Activated T-helper 1 cell treated with anti-CD3 and anti-CD28 coated beads, Interleukin-12 subunit alpha, Interleukin-12 subunit beta, Interleukin-2, Interleukin-4 antibody, amounts not matched to agents 30 ng/mL and 10 ng/mL and 1 ng/mL, durations not matched to agents 14 hours and 24 hours and 36 hours (primary cell): ENCODE data around the gene SERPINA9. TPM values are rescaled to one million over a fixed set of nuclear protein-coding genes. Genes with fewer than 3 reads are reported as not detected.
A peak's percentile ranks its signal among the peaks of the same experiment; 100 is the strongest.

Experiments
- DNase-seq: peaks from one replicate; pipeline ENCODE4 v3.0.0; 2021; ENCODE audit warnings: low spot score
- H3K27ac Mint-ChIP-seq: one replicate; pipeline ENCODE4 v1.8.0; 2021; ENCODE audit warnings: mild to moderate bottlenecking, mixed read lengths
- H3K27me3 Mint-ChIP-seq: one replicate; pipeline ENCODE4 v1.8.0; 2022; ENCODE audit warnings: mild to moderate bottlenecking, moderate library complexity, mixed read lengths; ENCODE audit not compliant: insufficient read depth
- H3K36me3 Mint-ChIP-seq: one replicate; pipeline ENCODE4 v1.8.0; 2021; ENCODE audit warnings: low read depth, mixed read lengths
- H3K4me1 Mint-ChIP-seq: one replicate; pipeline ENCODE4 v1.8.0; 2021; ENCODE audit warnings: low read depth, mixed read lengths
- H3K4me3 Mint-ChIP-seq: one replicate; pipeline ENCODE4 v1.8.0; 2021; ENCODE audit warnings: mild to moderate bottlenecking, moderate library complexity, mixed read lengths
- H3K9me3 Mint-ChIP-seq: one replicate; pipeline ENCODE4 v1.8.0; 2021; ENCODE audit warnings: mixed read lengths
- intact Hi-C: fragments of 100-400 bp; cut with micrococcal nuclease; formaldehyde crosslinking; loops from one replicate; pipeline ENCODE4 v1.15.1; 2024
- total RNA-seq: library from RNA; stranded (reverse); gene quantifications from 2 replicates; pipeline ENCODE4 v1.2.3, GENCODE V29; 2022

SERPINA9 gene
- total RNA-seq, 1 donor from 2014 or later: not detected

- Mint-ChIP-seq H3K27ac (no peak overlapping the region), H3K36me3 (no peaks in the 10 kb centered on the region), H3K9me3 (peaks cover 9% of the 10 kb centered on the region), H3K4me1 (no peaks in the 10 kb centered on the region), H3K4me3 (no peak overlapping the region), H3K27me3 (no peaks in the 10 kb centered on the region)
- no peak for DNase-seq
- intact Hi-C loops: no loop called here
Measured at GRCh38 chr14:94466706-94467370, 9.2 kb downstream of the SERPINA9 start.

GRCh38 chr14:94465042-94465441 is 11.0 kb downstream of the SERPINA9 start:
- intact Hi-C loops: no loop called here
- no peaks in the 10 kb centered on the region for H3K27me3 Mint-ChIP-seq

GRCh38 chr14:94464290-94464689 is 11.7 kb downstream of the SERPINA9 start:
- intact Hi-C loops: no loop called here
- Mint-ChIP-seq H3K27me3 (no peaks in the 10 kb centered on the region), H3K27ac (no peak overlapping the region), H3K36me3 (no peaks in the 10 kb centered on the region), H3K4me3 (no peak overlapping the region), H3K4me1 (no peaks in the 10 kb centered on the region), H3K9me3 (peaks cover 9% of the 10 kb centered on the region)
- DNase-seq: no peak

More at GRCh38 chr14:94465042-94465441, 11.0 kb downstream of the SERPINA9 start:
- no peak overlapping the region for H3K4me3 Mint-ChIP-seq
- no peak overlapping the region for H3K27ac Mint-ChIP-seq
- DNase-seq: no peak
- H3K4me1 Mint-ChIP-seq: no peaks in the 10 kb centered on the region
- peaks cover 9% of the 10 kb centered on the region for H3K9me3 Mint-ChIP-seq
- H3K36me3 Mint-ChIP-seq: no peaks in the 10 kb centered on the region

- H3K4me3 Mint-ChIP-seq: no peak overlapping the region
- intact Hi-C loops: no loop called here
- no peaks in the 10 kb centered on the region for H3K4me1 Mint-ChIP-seq
- H3K27ac Mint-ChIP-seq: no peak overlapping the region
- H3K9me3 Mint-ChIP-seq: peaks cover 9% of the 10 kb centered on the region
- no peaks in the 10 kb centered on the region for H3K36me3 Mint-ChIP-seq
- DNase-seq: no peak
- no peaks in the 10 kb centered on the region for H3K27me3 Mint-ChIP-seq
Measured at GRCh38 chr14:94462763-94463572, 13.0 kb downstream of the SERPINA9 start.

GRCh38 chr14:94462219-94462551 is 13.8 kb downstream of the SERPINA9 start:
- H3K9me3 Mint-ChIP-seq: peaks cover 9% of the 10 kb centered on the region
- H3K27ac Mint-ChIP-seq: no peak overlapping the region
- no peak overlapping the region for H3K4me3 Mint-ChIP-seq
- no peaks in the 10 kb centered on the region for H3K4me1 Mint-ChIP-seq
- peaks cover 4% of the 10 kb centered on the region for H3K27me3 Mint-ChIP-seq
- intact Hi-C loops: no loop called here
- H3K36me3 Mint-ChIP-seq: no peaks in the 10 kb centered on the region
- no peak for DNase-seq

GRCh38 chr14:94461526-94462218 is 14.3 kb downstream of the SERPINA9 start:
- Mint-ChIP-seq H3K4me3 (no peak overlapping the region), H3K27ac (no peak overlapping the region), H3K36me3 (no peaks in the 10 kb centered on the region), H3K4me1 (no peaks in the 10 kb centered on the region), H3K27me3 (peaks cover 7% of the 10 kb centered on the region), H3K9me3 (peaks cover 9% of the 10 kb centered on the region)
- no peak for DNase-seq
- intact Hi-C loops: no loop called here

GRCh38 chr14:94460631-94461416 is 15.2 kb downstream of the SERPINA9 start:
- H3K27ac Mint-ChIP-seq: peak overlapping the region; percentile 22
- H3K4me3 Mint-ChIP-seq: no peak overlapping the region
- no peak for DNase-seq
- H3K27me3 Mint-ChIP-seq: peaks cover 8% of the 10 kb centered on the region
- H3K9me3 Mint-ChIP-seq: peaks cover 9% of the 10 kb centered on the region
- no peaks in the 10 kb centered on the region for H3K4me1 Mint-ChIP-seq
- intact Hi-C loops: no loop called here
- H3K36me3 Mint-ChIP-seq: no peaks in the 10 kb centered on the region

- peaks cover 9% of the 10 kb centered on the region for H3K9me3 Mint-ChIP-seq
- intact Hi-C loops: no loop called here
- no peaks in the 10 kb centered on the region for H3K4me1 Mint-ChIP-seq
- no peak overlapping the region for H3K27ac Mint-ChIP-seq
- no peak overlapping the region for H3K4me3 Mint-ChIP-seq
- no peaks in the 10 kb centered on the region for H3K36me3 Mint-ChIP-seq
- H3K27me3 Mint-ChIP-seq: peaks cover 20% of the 10 kb centered on the region
- no peak for DNase-seq
Measured at GRCh38 chr14:94458558-94459205, 17.3 kb downstream of the SERPINA9 start.

- no peaks in the 10 kb centered on the region for H3K4me1 Mint-ChIP-seq
- peaks cover 4% of the 10 kb centered on the region for H3K9me3 Mint-ChIP-seq
- peaks cover 22% of the 10 kb centered on the region for H3K27me3 Mint-ChIP-seq
- intact Hi-C loops: no loop called here
- no peak overlapping the region for H3K27ac Mint-ChIP-seq
- DNase-seq: no peak
- no peak overlapping the region for H3K4me3 Mint-ChIP-seq
- H3K36me3 Mint-ChIP-seq: no peaks in the 10 kb centered on the region
Measured at GRCh38 chr14:94458096-94458495, 17.9 kb downstream of the SERPINA9 start.

- Mint-ChIP-seq H3K27ac (no peak overlapping the region), H3K9me3 (no peaks in the 10 kb centered on the region), H3K27me3 (peaks cover 24% of the 10 kb centered on the region), H3K36me3 (no peaks in the 10 kb centered on the region), H3K4me1 (no peaks in the 10 kb centered on the region), H3K4me3 (no peak overlapping the region)
- intact Hi-C loops: no loop called here
- DNase-seq: no peak
Measured at GRCh38 chr14:94455928-94456327, 20.1 kb downstream of the SERPINA9 start.

GRCh38 chr14:94451826-94452225 is 24.2 kb downstream of the SERPINA9 start:
- no peak for DNase-seq
- intact Hi-C loops: no loop called here

GRCh38 chr14:94451091-94451771 is 24.8 kb downstream of the SERPINA9 start:
- DNase-seq: no peak
- no peaks in the 10 kb centered on the region for H3K9me3 Mint-ChIP-seq
- H3K4me3 Mint-ChIP-seq: no peak overlapping the region
- H3K27ac Mint-ChIP-seq: no peak overlapping the region
- intact Hi-C loops: no loop called here
- H3K27me3 Mint-ChIP-seq: peaks cover 25% of the 10 kb centered on the region
- no peaks in the 10 kb centered on the region for H3K4me1 Mint-ChIP-seq
- no peaks in the 10 kb centered on the region for H3K36me3 Mint-ChIP-seq

More at GRCh38 chr14:94451826-94452225, 24.2 kb downstream of the SERPINA9 start:
- Mint-ChIP-seq H3K36me3 (no peaks in the 10 kb centered on the region), H3K27ac (no peak overlapping the region), H3K9me3 (no peaks in the 10 kb centered on the region), H3K4me1 (no peaks in the 10 kb centered on the region), H3K4me3 (no peak overlapping the region), H3K27me3 (peaks cover 28% of the 10 kb centered on the region)
